Mesenteric fat pad (tissue), 1 donor: ENCODE data around the gene HRK. TPM values are rescaled to one million over a fixed set of nuclear protein-coding genes. Genes with fewer than 3 reads are reported as not detected.

Source experiments
- DNase-seq: peaks from one replicate; pipeline ENCODE4 v3.0.0-alpha.2; 2020; ENCODE audit warnings: low spot score
- long read RNA-seq: library from polyadenylated mRNA; unstranded; transcript quantifications from one replicate; pipeline ENCODE4 v2.0.0, GENCODE V29; 2020
- total RNA-seq: library from RNA; stranded (reverse); fragmentation: NEBNext Ultra II Directional; extraction: Animal tissue kit (Norgen Biotek cat#: 25700); gene quantifications from one replicate; pipeline ENCODE4 v1.2.1, GENCODE V29; 2021
- donor health status: DM: yes; HTN: yes; CAD: no.

HRK gene
- not detected for total RNA-seq
- long read RNA-seq: 0 reads

- DNase-seq: no peak
These were observed at the start of gene HRK for GRCh38 chr12:116881325-116881876. HRK (minus strand) TSS chr12:116881441; CDS start chr12:116881307, 134 bp downstream.

- no peak for DNase-seq
These were observed 48.6 kb upstream of the HRK start for GRCh38 chr12:116929885-116930284.

GRCh38 chr12:116928504-116928903 lies 47.3 kb upstream of the HRK start:
- no peak for DNase-seq

- DNase-seq: no peak
These were observed 46.2 kb upstream of the HRK start for GRCh38 chr12:116927244-116927940.

GRCh38 chr12:116926283-116927243 lies 45.3 kb upstream of the HRK start:
- DNase-seq: no peak

- DNase-seq: no peak
These were observed 43.6 kb upstream of the HRK start for GRCh38 chr12:116924558-116925453.

- no peak for DNase-seq
These were observed 41.1 kb upstream of the HRK start for GRCh38 chr12:116922194-116922897.

GRCh38 chr12:116920939-116921338 lies 39.7 kb upstream of the HRK start:
- DNase-seq: no peak

GRCh38 chr12:116919706-116920485 lies 38.7 kb upstream of the HRK start:
- no peak for DNase-seq

GRCh38 chr12:116919247-116919661 lies 38.0 kb upstream of the HRK start:
- DNase-seq: no peak

- no peak for DNase-seq
These were observed 37.2 kb upstream of the HRK start for GRCh38 chr12:116918464-116918863.

GRCh38 chr12:116916714-116917114 lies 35.5 kb upstream of the HRK start:
- DNase-seq: no peak

- no peak for DNase-seq
These were observed 34.9 kb upstream of the HRK start for GRCh38 chr12:116916122-116916521.

GRCh38 chr12:116915326-116915725 lies 34.1 kb upstream of the HRK start:
- no peak for DNase-seq

- peak; percentile 92 for DNase-seq
These were observed 29.6 kb upstream of the HRK start, which contains the start of gene FBXW8 for GRCh38 chr12:116910645-116911451. FBXW8 (plus strand) TSS chr12:116910950; CDS start chr12:116911038, 88 bp downstream.

- no peak for DNase-seq
These were observed 29.0 kb upstream of the HRK start for GRCh38 chr12:116910280-116910644.

GRCh38 chr12:116906285-116906684 lies 25.0 kb upstream of the HRK start:
- DNase-seq: no peak

GRCh38 chr12:116903818-116904217 lies 22.6 kb upstream of the HRK start:
- no peak for DNase-seq

- no peak for DNase-seq
These were observed 20.4 kb upstream of the HRK start for GRCh38 chr12:116901612-116902011.
